Hematopoietic multipotent progenitor cell (in vitro differentiated cells): ENCODE results near the gene C1QTNF9B. TPM values are rescaled to one million over a fixed set of nuclear protein-coding genes. Genes with fewer than 3 reads are reported as not detected.

Experiments used
- DNase-seq, 3 donors: peaks; one replicate each; pipeline ENCODE4 v3.0.0-alpha.2; 2011 to 2015; ENCODE audit warnings: low read depth in 2 of 3, low spot score in 2 of 3
- total RNA-seq: library from RNA; depleted of rRNA; stranded (reverse); fragments of >200 nt; gene quantifications from one replicate; pipeline ENCODE4 v1.2.3, GENCODE V29; 2012

C1QTNF9B gene
- total RNA-seq, 1 donor = not detected

GRCh38 chr13:23861310-23861709, 36.0 kb downstream of the C1QTNF9B start:
- DNase-seq = no peak

GRCh38 chr13:23859904-23860303, 37.4 kb downstream of the C1QTNF9B start:
- DNase-seq = peak in 1 of 3 donors; percentile 8

- DNase-seq = no peak
These were observed 37.8 kb downstream of the C1QTNF9B start for GRCh38 chr13:23859455-23859854.

GRCh38 chr13:23858546-23858945, 38.8 kb downstream of the C1QTNF9B start:
- DNase-seq = no peak

- DNase-seq = no peak
These were observed 41.1 kb downstream of the C1QTNF9B start for GRCh38 chr13:23856008-23856750.

GRCh38 chr13:23855360-23855759, 41.9 kb downstream of the C1QTNF9B start:
- DNase-seq = no peak

GRCh38 chr13:23852351-23852750, 45.0 kb downstream of the C1QTNF9B start:
- DNase-seq = no peak

GRCh38 chr13:23851106-23851505, 46.2 kb downstream of the C1QTNF9B start:
- no peak for DNase-seq

- no peak for DNase-seq
These were observed 47.2 kb downstream of the C1QTNF9B start for GRCh38 chr13:23850134-23850533.

GRCh38 chr13:23849670-23850069, 47.6 kb downstream of the C1QTNF9B start:
- no peak for DNase-seq

GRCh38 chr13:23848646-23849141, 48.6 kb downstream of the C1QTNF9B start:
- DNase-seq = peak in 1 of 3 donors; percentile 44

GRCh38 chr13:23848019-23848418, 49.3 kb downstream of the C1QTNF9B start:
- DNase-seq = no peak

- DNase-seq = no peak
These were observed 49.8 kb downstream of the C1QTNF9B start for GRCh38 chr13:23847497-23847896.

GRCh38 chr13:23845105-23845725, 52.1 kb downstream of the C1QTNF9B start:
- DNase-seq = no peak

GRCh38 chr13:23844132-23844531, 53.2 kb downstream of the C1QTNF9B start:
- DNase-seq = no peak

- DNase-seq = no peak
These were observed 53.9 kb downstream of the C1QTNF9B start for GRCh38 chr13:23843436-23843835.

GRCh38 chr13:23842406-23842805, 54.9 kb downstream of the C1QTNF9B start:
- no peak for DNase-seq

Other genes with a start within 250 kb of the C1QTNF9B start
- 7.8 TPM for gene MIPEP, start 8.1 kb downstream of the C1QTNF9B start, total RNA-seq